NCI-H510A (cell line): Measurements from ENCODE around the gene SHANK2.

Experiments
- DNase-seq: peaks from one replicate; lab custom pipeline; 2025; lab: John Stamatoyannopoulos, UW

The SHANK2 gene

GRCh38 chr11:71202598-71202944 lies 49.8 kb downstream of the SHANK2 start:
- DNase-seq: no peak
